CD14-positive monocyte (primary cell): ENCODE data around the gene IFNL1. TPM values are rescaled to one million over a fixed set of nuclear protein-coding genes. Genes with fewer than 3 reads are reported as not detected.

ENCODE experiments used
- DNase-seq, 3 donors: peaks; one replicate each; pipeline ENCODE4 v3.0.0-alpha.2; 2011 to 2022
- H2AFZ ChIP-seq: 2 replicates; pipeline ENCODE4 v1.6.0; 2012; ENCODE audit warnings: mild to moderate bottlenecking, low read depth, low read length, inconsistent platforms; ENCODE audit not compliant: insufficient read depth, poor library complexity, severe bottlenecking
- H3K27ac ChIP-seq, 2 donors: 1 replicate in 1 of 2; 2 replicates in 1 of 2; pipeline ENCODE4 v1.5.1; 2012 to 2013; ENCODE audit warnings: low read length in 2 of 2, control low read depth in 1 of 2, inconsistent platforms in 1 of 2, low read depth in 1 of 2, mild to moderate bottlenecking in 1 of 2
- H3K27me3 ChIP-seq, 2 donors: one replicate each; pipeline versions ENCODE4 v1.6.0 to v1.6.1; 2011 to 2013; ENCODE audit warnings: low read length in 2 of 2; ENCODE audit not compliant: control insufficient read depth in 2 of 2, insufficient read depth in 2 of 2
- H3K36me3 ChIP-seq, 2 donors: replicated peaks in 1 of 2; 1 replicate in 1 of 2; 2 replicates in 1 of 2; pipeline versions ENCODE4 v1.5.1 to v1.6.1; 2012 to 2013; ENCODE audit warnings: low read length in 2 of 2, control low read depth in 1 of 2, inconsistent platforms in 1 of 2, mild to moderate bottlenecking in 1 of 2; ENCODE audit not compliant: insufficient read depth in 2 of 2, control insufficient read depth in 1 of 2
- H3K4me1 ChIP-seq, 2 donors: 1 replicate in 1 of 2; 2 replicates in 1 of 2; pipeline versions ENCODE4 v1.5.1 to v1.6.1; 2012 to 2013; ENCODE audit warnings: low read length in 2 of 2, control low read depth in 1 of 2, inconsistent platforms in 1 of 2, mild to moderate bottlenecking in 1 of 2, moderate library complexity in 1 of 2; ENCODE audit not compliant: insufficient read depth in 2 of 2, control insufficient read depth in 1 of 2
- H3K4me2 ChIP-seq: replicated peaks from 2 replicates; pipeline ENCODE3; 2012; ENCODE audit warnings: low read length, moderate library complexity, mild to moderate bottlenecking; ENCODE audit not compliant: poor library complexity, severe bottlenecking; ENCODE audit errors: extremely low read depth
- H3K4me3 ChIP-seq, 3 experiments: fragments of 200-600 bp in 1 of 3; sonication (generic) in 1 of 3; replicated peaks in 1 of 3; 1 replicate in 2 of 3; 2 replicates in 1 of 3; pipeline ENCODE4 v1.5.1; 2011 to 2013; ENCODE audit warnings: low read length in 3 of 3, mild to moderate bottlenecking in 3 of 3, control low read depth in 2 of 3, low read depth in 2 of 3, inconsistent platforms in 1 of 3, moderate library complexity in 1 of 3
- H3K79me2 ChIP-seq: 2 replicates; pipeline ENCODE4 v1.6.0; 2012; ENCODE audit warnings: mild to moderate bottlenecking, control low read depth, inconsistent platforms, low read length, moderate library complexity; ENCODE audit not compliant: insufficient read depth
- H3K9ac ChIP-seq: 2 replicates; pipeline ENCODE4 v1.6.0; 2017; ENCODE audit warnings: low read length, mild to moderate bottlenecking; ENCODE audit not compliant: insufficient read depth, poor library complexity, severe bottlenecking
- H3K9me3 ChIP-seq, 2 donors: replicated peaks in 1 of 2; 1 replicate in 1 of 2; 2 replicates in 1 of 2; pipeline versions ENCODE4 v1.5.1 to v1.6.1; 2012 to 2013; ENCODE audit warnings: low read length in 2 of 2, control low read depth in 1 of 2; ENCODE audit not compliant: control insufficient read depth in 1 of 2, insufficient read depth in 1 of 2
- H4K20me1 ChIP-seq: 2 replicates; pipeline ENCODE4 v1.6.0; 2012; ENCODE audit warnings: mild to moderate bottlenecking, low read length, control low read depth, moderate library complexity; ENCODE audit not compliant: insufficient read depth
- H3K27ac Mint-ChIP-seq, 7 donors: one replicate each; pipeline ENCODE4 v1.8.0; 2020; ENCODE audit warnings: mild to moderate bottlenecking in 7 of 7, mixed read lengths in 7 of 7, moderate library complexity in 6 of 7, inconsistent platforms in 2 of 7
- H3K27me3 Mint-ChIP-seq, 3 donors: one replicate each; pipeline ENCODE4 v1.8.0; 2021 to 2022; ENCODE audit warnings: low read depth in 3 of 3, mild to moderate bottlenecking in 3 of 3, mixed read lengths in 3 of 3, moderate library complexity in 3 of 3, inconsistent platforms in 1 of 3
- H3K36me3 Mint-ChIP-seq, 2 donors: one replicate each; pipeline ENCODE4 v1.8.0; 2020; ENCODE audit warnings: mixed read lengths in 2 of 2, inconsistent platforms in 1 of 2, mild to moderate bottlenecking in 1 of 2
- H3K4me1 Mint-ChIP-seq: one replicate; pipeline ENCODE4 v1.8.0; 2020; ENCODE audit warnings: mild to moderate bottlenecking, mixed read lengths
- H3K4me3 Mint-ChIP-seq, 2 donors: one replicate each; pipeline ENCODE4 v1.8.0; 2020; ENCODE audit warnings: mild to moderate bottlenecking in 2 of 2, mixed read lengths in 2 of 2, moderate library complexity in 1 of 2
- H3K9me3 Mint-ChIP-seq, 7 donors: one replicate each; pipeline ENCODE4 v1.8.0; 2020 to 2022; ENCODE audit warnings: mixed read lengths in 7 of 7, mild to moderate bottlenecking in 6 of 7, moderate library complexity in 6 of 7, inconsistent platforms in 2 of 7
- CTCF ChIP-seq: fragments of 200-600 bp; IDR thresholded peaks from one replicate; pipeline ENCODE4 v1.8.0; 2022; ENCODE audit warnings: antibody characterized with exemption, mild to moderate bottlenecking
- WGBS: methylation state at CpG from one replicate; pipeline ENCODE4 v1.1.5; 2013; ENCODE audit warnings: missing lambda C conversion rate; ENCODE audit not compliant: insufficient coverage; 5-methylcytosine and 5-hydroxymethylcytosine counted together
- intact Hi-C, 2 donors: fragments of 100-400 bp; cut with micrococcal nuclease; formaldehyde crosslinking; loops; one replicate each; pipeline versions ENCODE4 v1.15.0 to v1.15.1; 2023
- polyA plus RNA-seq, 3 donors: library from polyadenylated mRNA; depleted of rRNA in 1 of 3; unstranded in 2 of 3; stranded (reverse) in 1 of 3; fragments of 300-500 nt in 2 of 3; fragments of >200 nt in 1 of 3; fragmentation: Illumina TruSeq in 2 of 3; gene quantifications; 1 replicate in 2 of 3; 2 replicates in 1 of 3; pipeline ENCODE4 v1.2.3, GENCODE V29; 2012 to 2021

The IFNL1 gene
- polyA plus RNA-seq, 3 donors, result not detected

GRCh38 chr19:39296906-39297305 is 699 bp downstream of the IFNL1 start:
- Histone ChIP-seq H3K4me2 (no peak overlapping the region), H3K27ac (no peak overlapping the region), H3K36me3 (no peaks in the 10 kb centered on the region), H4K20me1 (no peaks in the 10 kb centered on the region), H3K4me3 (no peak overlapping the region), H3K9me3 (no peaks in the 10 kb centered on the region), H3K27me3 (no peaks in the 10 kb centered on the region), H3K4me1 (no peaks in the 10 kb centered on the region), H3K9ac (no peak overlapping the region), H3K79me2 (no peaks in the 10 kb centered on the region), H2AFZ (no peak overlapping the region)
- Mint-ChIP-seq H3K36me3 (no peaks in the 10 kb centered on the region), H3K27ac (no peak overlapping the region), H3K4me1 (no peaks in the 10 kb centered on the region), H3K27me3 (peaks cover 0 to 5% (median 3%) of the 10 kb centered on the region in 3 donors), H3K4me3 (no peak overlapping the region), H3K9me3 (no peaks in the 10 kb centered on the region)
- 93% methylated on average over 4 of the region's 4 CpGs for WGBS
- DNase-seq, result no peak
- no peak for TF ChIP-seq CTCF
- intact Hi-C loops, result no loop called here

DNA sequence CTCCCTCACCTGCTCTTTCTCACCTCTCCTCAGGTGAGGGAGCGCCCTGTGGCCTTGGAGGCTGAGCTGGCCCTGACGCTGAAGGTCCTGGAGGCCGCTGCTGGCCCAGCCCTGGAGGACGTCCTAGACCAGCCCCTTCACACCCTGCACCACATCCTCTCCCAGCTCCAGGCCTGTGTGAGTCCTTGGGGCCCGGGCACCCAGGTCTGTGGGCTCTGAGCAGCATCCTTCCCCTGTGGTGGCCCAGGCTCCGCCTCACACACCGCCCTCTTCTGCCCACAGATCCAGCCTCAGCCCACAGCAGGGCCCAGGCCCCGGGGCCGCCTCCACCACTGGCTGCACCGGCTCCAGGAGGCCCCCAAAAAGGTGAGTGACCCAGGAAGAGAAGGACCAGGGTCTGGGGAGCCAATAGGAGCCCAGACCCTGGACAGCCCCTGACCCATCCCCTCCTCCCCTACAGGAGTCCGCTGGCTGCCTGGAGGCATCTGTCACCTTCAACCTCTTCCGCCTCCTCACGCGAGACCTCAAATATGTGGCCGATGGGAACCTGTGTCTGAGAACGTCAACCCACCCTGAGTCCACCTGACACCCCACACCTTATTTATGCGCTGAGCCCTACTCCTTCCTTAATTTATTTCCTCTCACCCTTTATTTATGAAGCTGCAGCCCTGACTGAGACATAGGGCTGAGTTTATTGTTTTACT is 1.9 kb downstream of the IFNL1 start:
- peak overlapping the region in 1 of 7 donors; percentile 44 for H3K27ac Mint-ChIP-seq
- Histone ChIP-seq H3K9me3 (no peaks in the 10 kb centered on the region), H3K9ac (no peak overlapping the region), H3K4me1 (no peaks in the 10 kb centered on the region), H3K4me2 (no peak overlapping the region), H2AFZ (no peak overlapping the region), H3K27me3 (no peaks in the 10 kb centered on the region), H3K79me2 (no peaks in the 10 kb centered on the region), H4K20me1 (no peaks in the 10 kb centered on the region), H3K36me3 (no peaks in the 10 kb centered on the region), H3K27ac (no peak overlapping the region), H3K4me3 (no peak overlapping the region)
- no peak for DNase-seq
- peaks cover 0 to 7% (median 4%) of the 10 kb centered on the region in 3 donors for H3K27me3 Mint-ChIP-seq
- intact Hi-C loops, result no loop called here
- no peaks in the 10 kb centered on the region for H3K4me1 Mint-ChIP-seq
- TF ChIP-seq CTCF, result no peak
- 39% methylated on average over 15 of the region's 17 CpGs for WGBS
- H3K9me3 Mint-ChIP-seq, result no peaks in the 10 kb centered on the region
- H3K36me3 Mint-ChIP-seq, result no peaks in the 10 kb centered on the region
- H3K4me3 Mint-ChIP-seq, result no peak overlapping the region
